ENCODE data around the gene HMGA1.
A peak's percentile ranks its signal among the peaks of the same experiment; 100 is the strongest.

Gene HMGA1

DNA sequence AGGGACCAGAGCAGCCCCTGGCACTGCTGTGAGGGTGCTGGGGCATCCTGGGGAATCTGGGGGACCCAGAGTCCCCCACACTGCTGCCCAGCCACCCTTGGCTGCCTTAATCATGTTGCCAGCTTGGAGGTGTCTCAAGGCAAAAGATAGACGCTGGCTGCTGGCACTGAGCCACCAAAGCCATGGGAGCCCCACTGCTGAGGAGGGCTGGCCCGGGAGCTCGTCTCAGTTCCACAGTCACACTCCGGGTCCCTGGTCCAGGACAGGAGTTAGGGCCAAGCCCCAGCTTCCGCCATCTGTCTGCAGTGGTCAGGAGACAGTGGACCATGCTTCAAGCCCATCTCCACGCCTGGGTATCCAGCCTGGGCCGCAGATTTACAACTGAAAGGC, 41.0 kb upstream of the HMGA1 start:
- TF ChIP-seq CTCF (IDR thresholded peaks at IDR 0.05): no peak
- no peaks in the 10 kb centered on the region for H3K27me3 ChIP-seq (ENCODE audit: control insufficient read depth, insufficient read depth, low read length)
- no peak overlapping the region for H3K9ac ChIP-seq
- no peak overlapping the region for H3K27ac ChIP-seq
- H3K4me2 ChIP-seq (ENCODE audit: low read length): no peak overlapping the region
- no peaks in the 10 kb centered on the region for H3K79me2 ChIP-seq
- peaks cover 2% of the 10 kb centered on the region for H3K4me1 ChIP-seq
- no peak overlapping the region for H3K4me3 ChIP-seq (ENCODE audit: low read depth, low read length)
- H3K9me3 ChIP-seq (ENCODE audit: control insufficient read depth, low read length): no peaks in the 10 kb centered on the region
- H3K36me3 ChIP-seq (ENCODE audit: control insufficient read depth, insufficient read depth, low read length): no peaks in the 10 kb centered on the region
- H2AFZ ChIP-seq: peak overlapping the region; percentile 97

DNA sequence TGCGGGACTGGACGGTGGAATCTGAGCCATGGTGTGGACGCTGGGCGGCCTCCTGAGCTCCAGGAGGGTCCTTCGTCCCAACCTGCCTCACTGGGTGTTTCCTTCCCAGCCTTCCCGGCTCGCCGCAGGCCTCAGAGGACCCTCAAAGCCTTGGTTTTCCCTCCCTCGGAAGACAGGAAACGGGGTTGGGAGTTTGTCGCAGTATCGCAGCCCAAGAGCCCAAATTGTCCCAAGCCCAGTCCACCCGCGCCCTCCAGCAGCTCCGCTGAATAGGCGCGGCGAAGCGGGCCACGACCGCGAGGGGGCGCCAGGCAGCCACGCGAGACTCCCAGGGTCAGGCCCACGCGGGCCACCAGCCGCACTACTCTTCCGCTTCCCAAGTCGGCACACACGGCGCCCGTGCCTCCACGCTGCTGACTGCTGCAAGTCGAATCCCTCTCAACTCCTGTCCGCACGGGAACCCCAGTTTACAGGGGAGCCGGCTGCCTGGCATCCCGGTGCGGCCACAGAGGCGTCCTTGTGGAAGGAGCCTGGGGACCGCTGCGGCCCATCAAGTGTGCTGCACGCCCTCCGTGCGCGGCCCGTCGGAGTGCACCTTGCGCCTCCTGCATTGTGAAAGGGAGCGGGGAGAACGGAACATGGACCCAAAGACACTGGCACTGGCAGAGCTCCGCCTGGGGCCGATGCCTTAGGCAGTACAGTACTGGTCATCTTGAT, 40.4 kb upstream of the HMGA1 start:
- Histone ChIP-seq H3K9ac (no peak overlapping the region), H3K36me3 (ENCODE audit: control insufficient read depth, insufficient read depth, low read length) (no peaks in the 10 kb centered on the region), H3K79me2 (no peaks in the 10 kb centered on the region), H3K4me1 (peaks cover 2% of the 10 kb centered on the region), H3K27ac (no peak overlapping the region), H2AFZ (peak overlapping the region; percentile 97), H3K4me3 (ENCODE audit: low read depth, low read length) (peak overlapping the region; percentile 51), H3K27me3 (ENCODE audit: control insufficient read depth, insufficient read depth, low read length) (no peaks in the 10 kb centered on the region), H3K4me2 (ENCODE audit: low read length) (peak overlapping the region; percentile 97), H3K9me3 (ENCODE audit: control insufficient read depth, low read length) (no peaks in the 10 kb centered on the region)
- TF ChIP-seq CTCF (IDR thresholded peaks at IDR 0.05): peak; percentile 98

- Histone ChIP-seq H3K4me2 (ENCODE audit: low read length) (peak overlapping the region; percentile 97), H3K79me2 (no peaks in the 10 kb centered on the region), H2AFZ (peak overlapping the region; percentile 97), H3K27me3 (ENCODE audit: control insufficient read depth, insufficient read depth, low read length) (no peaks in the 10 kb centered on the region), H3K4me3 (ENCODE audit: low read depth, low read length) (peak overlapping the region; percentile 51), H3K9ac (no peak overlapping the region), H3K4me1 (peaks cover 2% of the 10 kb centered on the region), H3K36me3 (ENCODE audit: control insufficient read depth, insufficient read depth, low read length) (no peaks in the 10 kb centered on the region), H3K27ac (no peak overlapping the region), H3K9me3 (ENCODE audit: control insufficient read depth, low read length) (no peaks in the 10 kb centered on the region)
- TF ChIP-seq CTCF (IDR thresholded peaks at IDR 0.05): no peak
Measured at GRCh38 chr6:34196833-34197195, 39.9 kb upstream of the HMGA1 start.

- Histone ChIP-seq H3K9ac (no peak overlapping the region), H3K4me1 (peaks cover 2% of the 10 kb centered on the region), H3K27ac (no peak overlapping the region), H3K27me3 (ENCODE audit: control insufficient read depth, insufficient read depth, low read length) (no peaks in the 10 kb centered on the region), H3K4me3 (ENCODE audit: low read depth, low read length) (no peak overlapping the region), H3K4me2 (ENCODE audit: low read length) (no peak overlapping the region), H2AFZ (no peak overlapping the region), H3K79me2 (no peaks in the 10 kb centered on the region), H3K36me3 (ENCODE audit: control insufficient read depth, insufficient read depth, low read length) (no peaks in the 10 kb centered on the region), H3K9me3 (ENCODE audit: control insufficient read depth, low read length) (no peaks in the 10 kb centered on the region)
- no peak for TF ChIP-seq CTCF (IDR thresholded peaks at IDR 0.05)
Measured at GRCh38 chr6:34200340-34200971, 36.2 kb upstream of the HMGA1 start.

All from parathyroid adenoma (tissue), 2 donors.